Fibroblast of villous mesenchyme (primary cell): ENCODE measurements around the gene NYAP1. TPM values are rescaled to one million over a fixed set of nuclear protein-coding genes. Genes with fewer than 3 reads are reported as not detected.
"Not testable (repeated sequence)": the region's sequence is repeated elsewhere in the genome, so short reads cannot be mapped to it uniquely, and the experiment has no call there.

Source experiments
- DNase-seq: peaks from one replicate; pipeline ENCODE4 v3.0.0-alpha.2; 2010; ENCODE audit warnings: low read depth
- H3K4me3 ChIP-seq: 2 replicates; pipeline ENCODE4 v1.5.1; 2011; ENCODE audit warnings: low read depth, mild to moderate bottlenecking, low read length
- total RNA-seq: library from RNA; depleted of rRNA; stranded (reverse); fragments of >200 nt; gene quantifications from 2 replicates; pipeline ENCODE4 v1.2.3, GENCODE V29; 2012
- TF ChIP-seq, protein P1 (sequence below): IDR thresholded peaks from 2 replicates; pipeline ENCODE4 v1.5.1; 2012; ENCODE audit warnings: low read depth, mild to moderate bottlenecking, low read length; ENCODE audit not compliant: insufficient read depth

NYAP1 gene
- total RNA-seq = 0.43 and 0.64 TPM in 2 replicates

DNA sequence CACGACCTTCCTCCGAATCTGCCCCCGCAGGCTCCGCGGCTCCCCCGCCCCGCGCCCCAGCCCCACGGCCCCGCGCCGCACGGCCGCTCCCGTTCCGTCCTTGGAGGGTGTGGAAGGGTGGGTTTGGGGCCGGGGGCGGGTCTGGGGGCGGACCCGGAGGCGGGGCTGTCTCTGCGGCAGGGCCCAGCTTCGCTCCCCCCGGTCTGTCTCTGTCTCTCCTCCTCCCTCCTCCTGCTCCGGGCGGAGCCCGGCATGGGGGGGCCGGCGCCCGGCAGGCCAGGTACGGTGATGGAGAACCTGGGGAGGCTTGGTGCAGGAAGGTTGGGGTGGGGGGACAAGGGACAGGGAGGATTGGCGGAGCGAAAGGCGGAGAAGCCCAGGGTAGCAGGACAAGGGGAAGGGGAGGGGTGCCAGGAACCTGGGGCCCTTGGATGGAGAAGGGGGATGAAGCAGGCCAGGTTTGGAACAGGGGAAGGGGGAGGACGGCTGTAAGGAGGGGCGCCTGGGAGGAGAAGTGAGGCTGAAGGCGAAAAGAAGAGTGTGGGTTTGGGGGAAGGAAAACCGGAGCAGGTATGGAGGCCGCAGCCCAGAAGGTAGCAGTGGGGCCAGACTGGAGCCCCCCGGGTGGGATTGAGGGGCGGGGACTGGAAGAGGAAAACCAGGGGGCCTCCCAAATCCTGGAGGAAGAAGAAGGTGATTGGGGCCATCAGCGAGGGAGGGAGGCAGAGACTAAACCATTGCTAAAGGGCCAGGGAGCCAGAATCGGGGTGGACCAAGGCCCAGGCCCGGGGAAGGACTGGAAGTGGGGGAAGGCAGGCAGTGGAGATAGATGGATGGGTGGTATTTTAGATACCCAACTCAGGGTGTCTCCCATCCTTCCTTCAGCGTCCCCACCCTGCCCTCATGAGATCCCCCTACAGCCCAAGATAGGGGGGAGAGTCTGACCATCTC is at the start of gene NYAP1:
Gene NYAP1, plus strand, starts transcription at position 206 of the 951 bp plus-strand sequence. CDS start 1,385 bp downstream, outside the sequence.
- H3K4me3 ChIP-seq = peak within 1 kb of the TSS; percentile 69
- DNase-seq = peak; percentile 55
- TF ChIP-seq, protein P1, sequence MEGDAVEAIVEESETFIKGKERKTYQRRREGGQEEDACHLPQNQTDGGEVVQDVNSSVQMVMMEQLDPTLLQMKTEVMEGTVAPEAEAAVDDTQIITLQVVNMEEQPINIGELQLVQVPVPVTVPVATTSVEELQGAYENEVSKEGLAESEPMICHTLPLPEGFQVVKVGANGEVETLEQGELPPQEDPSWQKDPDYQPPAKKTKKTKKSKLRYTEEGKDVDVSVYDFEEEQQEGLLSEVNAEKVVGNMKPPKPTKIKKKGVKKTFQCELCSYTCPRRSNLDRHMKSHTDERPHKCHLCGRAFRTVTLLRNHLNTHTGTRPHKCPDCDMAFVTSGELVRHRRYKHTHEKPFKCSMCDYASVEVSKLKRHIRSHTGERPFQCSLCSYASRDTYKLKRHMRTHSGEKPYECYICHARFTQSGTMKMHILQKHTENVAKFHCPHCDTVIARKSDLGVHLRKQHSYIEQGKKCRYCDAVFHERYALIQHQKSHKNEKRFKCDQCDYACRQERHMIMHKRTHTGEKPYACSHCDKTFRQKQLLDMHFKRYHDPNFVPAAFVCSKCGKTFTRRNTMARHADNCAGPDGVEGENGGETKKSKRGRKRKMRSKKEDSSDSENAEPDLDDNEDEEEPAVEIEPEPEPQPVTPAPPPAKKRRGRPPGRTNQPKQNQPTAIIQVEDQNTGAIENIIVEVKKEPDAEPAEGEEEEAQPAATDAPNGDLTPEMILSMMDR = no peak

DNA sequence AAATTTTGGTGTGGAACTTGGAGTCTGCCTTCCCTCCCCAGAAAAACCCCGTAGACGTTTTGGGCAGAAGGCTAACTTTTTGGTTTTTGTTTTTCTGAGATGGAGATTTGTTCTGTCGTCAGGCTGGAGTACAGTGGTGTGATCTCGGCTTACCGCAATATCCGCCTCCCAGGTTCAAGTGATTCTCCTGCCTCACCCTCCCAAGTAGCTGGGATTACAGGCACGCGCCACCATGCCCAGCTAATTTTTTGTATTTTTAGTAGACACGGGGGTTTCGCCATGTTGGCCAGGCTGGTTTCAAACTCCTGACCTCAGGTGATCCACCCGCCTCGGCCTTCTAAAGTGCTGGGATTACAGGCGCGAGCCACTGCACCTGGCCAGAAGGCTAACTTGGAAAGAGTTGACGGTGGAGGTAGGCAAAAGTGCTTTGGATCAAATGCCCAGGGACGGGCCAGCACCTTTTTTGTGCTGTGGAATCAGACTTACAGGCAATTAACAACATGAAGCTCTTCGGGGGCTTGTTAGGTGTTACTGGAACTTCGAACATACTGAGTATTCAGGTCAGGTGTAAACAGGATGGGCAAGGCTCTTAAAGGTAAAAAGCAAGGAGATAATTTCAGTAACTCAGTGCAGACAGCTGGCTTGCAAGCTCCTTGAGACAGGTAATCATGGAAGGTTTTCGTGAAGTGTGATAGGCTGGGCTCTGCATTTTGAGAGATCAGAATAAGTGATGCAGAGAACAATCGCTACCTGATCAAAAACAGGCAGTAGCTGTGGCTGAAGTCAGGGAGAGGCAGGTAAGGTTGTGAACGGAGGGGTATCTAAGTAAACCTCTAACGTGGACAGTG is 49.2 kb upstream of the NYAP1 start:
- TF ChIP-seq, protein P1 = no peak
- H3K4me3 ChIP-seq = peak overlapping the region; percentile 86
- DNase-seq = no peak

DNA sequence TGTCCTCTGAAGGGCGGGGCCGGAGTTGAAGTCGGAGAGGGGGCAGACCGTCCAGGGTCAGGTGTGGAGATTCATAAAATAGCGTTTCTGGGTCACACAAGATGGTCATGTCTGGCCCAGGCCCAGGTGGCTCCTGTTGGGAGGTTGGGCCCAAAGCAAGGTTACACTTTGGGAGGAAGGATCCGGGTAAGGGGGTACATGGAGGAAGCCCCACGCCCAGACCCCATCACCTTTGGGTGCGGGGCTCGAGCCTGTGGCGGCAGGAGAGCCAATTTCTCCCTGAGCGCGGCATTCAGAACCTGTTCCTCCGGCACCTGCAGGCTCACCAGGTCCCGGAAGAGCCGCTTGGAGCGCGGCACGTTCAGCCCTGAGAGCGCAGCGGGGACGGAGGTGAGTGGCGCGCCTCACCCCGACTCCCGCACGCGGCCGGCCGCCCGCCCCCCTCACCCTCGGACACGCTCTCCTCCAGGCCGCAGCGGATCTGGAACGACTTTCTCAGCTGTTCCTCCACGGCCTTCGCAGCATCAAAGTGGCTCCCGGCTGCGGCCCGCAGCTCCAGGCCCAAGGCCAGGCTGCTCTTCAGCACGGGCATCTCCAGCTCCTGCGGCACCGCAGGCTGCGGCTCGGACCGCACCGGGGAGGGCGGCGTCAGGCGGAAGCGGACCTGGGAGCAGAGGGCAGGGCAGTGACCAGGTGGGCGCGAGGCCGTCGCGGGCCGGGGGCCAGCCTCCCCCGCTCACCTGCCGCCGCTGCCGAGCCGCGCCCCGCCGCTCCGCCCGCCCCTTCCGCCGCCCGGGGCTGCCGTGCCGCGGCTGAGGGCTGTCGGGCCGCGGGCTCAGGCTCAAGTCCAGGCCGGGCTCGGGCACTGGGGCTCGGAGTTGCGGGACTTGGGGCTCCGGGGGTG is 48.1 kb upstream of the NYAP1 start:
- TF ChIP-seq, protein P1 = no peak
- peak; percentile 19 for DNase-seq

DNA sequence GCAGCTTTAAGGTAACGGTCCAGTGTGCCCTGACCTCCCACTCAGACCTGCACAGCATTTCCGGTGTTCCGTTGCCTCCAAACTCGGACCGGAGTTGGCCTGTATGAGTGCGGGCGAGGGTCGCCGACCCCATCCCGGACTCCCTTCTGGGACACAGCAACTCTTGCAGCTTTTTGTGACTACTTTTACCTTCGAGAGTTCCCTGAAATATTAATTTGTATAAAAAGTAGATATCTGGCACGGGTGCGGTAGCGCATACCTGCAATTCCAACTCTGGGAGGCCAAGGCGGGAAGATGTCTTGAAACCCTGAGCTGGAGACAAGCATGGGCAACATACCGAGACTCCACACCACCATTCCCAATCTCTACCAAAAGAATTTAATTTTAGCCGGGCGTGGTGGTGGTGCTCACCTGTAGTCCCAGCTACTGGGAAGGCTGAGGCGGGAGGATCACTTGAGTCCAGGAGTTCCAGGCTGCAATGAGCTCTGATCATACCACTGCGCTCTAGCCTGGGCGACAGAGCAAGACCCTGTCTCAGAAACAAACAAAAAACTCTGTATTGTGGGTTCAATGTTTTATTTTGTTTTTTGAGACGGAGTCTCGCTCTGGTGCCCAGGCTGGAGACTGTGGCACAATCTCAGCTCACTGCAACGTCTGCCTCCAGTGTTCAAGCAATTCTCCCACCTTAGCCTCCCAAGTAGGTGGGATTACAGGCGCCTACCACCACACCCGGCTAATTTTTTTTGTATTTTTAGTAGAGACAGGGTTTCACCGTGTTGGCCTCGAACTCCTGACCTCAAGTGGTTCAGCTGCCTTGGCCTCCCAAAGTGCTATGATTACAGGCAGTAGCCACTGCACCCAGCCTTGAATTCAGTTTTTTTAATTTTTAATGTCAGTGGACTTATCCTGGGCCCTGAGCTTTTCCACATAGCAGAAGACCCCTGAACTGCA is 46.3 kb upstream of the NYAP1 start:
- no peak overlapping the region for H3K4me3 ChIP-seq
- DNase-seq = no peak
- TF ChIP-seq, protein P1 = no peak

More for the DNA sequence above, 48.1 kb upstream of the NYAP1 start:
- peak overlapping the region; percentile 86 for H3K4me3 ChIP-seq

DNA sequence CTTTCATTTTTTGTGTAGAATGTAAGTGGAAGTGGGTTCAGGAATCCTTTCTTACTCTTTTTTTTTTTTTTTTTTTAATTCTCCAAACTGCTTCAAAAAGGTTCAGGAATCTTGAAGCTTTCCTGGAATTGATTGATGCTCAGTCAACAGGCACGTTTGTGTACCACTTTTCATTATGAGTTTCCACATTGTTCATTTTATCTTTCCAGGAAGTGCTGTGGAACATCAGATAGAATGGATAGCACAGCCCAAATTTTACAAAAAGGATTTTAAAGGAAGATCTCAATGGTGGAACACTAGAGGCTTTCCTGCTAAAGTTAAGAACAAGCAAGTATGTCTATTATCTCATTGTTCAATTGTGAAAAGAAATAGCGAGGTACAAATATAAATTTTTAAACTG is 45.6 kb upstream of the NYAP1 start:
- no peak for DNase-seq
- TF ChIP-seq, protein P1 = no peak
- H3K4me3 ChIP-seq = no peak overlapping the region

DNA sequence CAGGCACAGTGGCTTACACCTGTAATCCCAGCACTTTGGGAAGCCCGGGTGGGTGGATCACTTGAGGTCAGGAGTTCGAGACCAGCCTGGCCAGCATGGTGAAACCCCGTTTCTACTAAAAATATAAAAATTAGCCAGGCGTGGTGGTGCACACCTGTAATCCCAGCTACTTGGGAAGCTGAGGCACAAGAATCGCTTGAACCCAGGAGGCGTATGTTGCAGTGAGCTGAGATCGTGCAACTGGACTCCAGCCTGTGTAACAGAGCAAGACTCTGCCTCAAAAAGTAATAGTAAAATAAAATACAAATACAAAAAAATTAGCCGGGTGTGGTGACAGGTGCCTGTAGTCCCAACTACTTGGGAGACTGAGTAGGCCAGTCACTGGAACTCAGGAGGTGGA is 45.0 kb upstream of the NYAP1 start:
- H3K4me3 ChIP-seq, DNase-seq: not testable (repeated sequence)

DNA sequence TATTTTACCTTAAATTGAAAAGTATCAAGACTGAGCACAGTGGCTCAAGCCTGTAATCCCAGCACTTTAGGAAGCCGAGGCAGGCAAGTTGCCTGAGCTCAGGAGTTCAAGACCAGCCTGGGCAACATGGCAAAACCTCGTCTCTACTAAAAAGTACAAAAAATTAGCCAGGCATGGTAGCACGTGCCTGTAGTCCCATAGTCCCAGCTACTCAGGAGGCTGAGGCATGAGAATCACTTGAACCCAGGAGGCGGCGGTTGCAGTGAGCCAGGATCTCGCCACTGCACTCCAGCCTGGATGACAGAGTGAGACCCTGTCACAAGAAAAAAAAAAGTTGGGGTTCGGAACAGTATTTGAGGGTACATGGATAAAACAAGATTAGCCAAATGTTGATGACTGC is 44.5 kb upstream of the NYAP1 start:
- H3K4me3 ChIP-seq, DNase-seq: not testable (repeated sequence)
